ENCODE data around the gene RASEF.

DNA sequence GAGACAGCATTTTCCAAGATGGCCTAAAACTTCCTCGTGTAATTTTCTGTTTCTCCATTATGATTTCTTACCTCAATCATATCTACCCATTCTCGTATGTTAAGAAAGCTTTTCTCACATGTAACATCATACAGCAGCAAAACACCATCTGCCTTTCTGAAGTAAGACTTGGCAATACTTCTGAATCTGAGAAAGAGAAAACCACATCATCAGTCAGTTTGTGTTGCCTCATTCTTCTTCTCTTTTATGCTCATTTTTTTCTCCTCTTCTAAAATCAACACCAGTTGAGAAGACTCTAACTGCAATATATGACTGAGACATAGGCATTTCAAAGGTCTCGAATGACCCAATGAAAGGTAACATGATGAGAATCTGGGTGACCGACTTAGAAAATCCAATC, 66.0 kb downstream of the RASEF start:
- TF ChIP-seq, protein P1, sequence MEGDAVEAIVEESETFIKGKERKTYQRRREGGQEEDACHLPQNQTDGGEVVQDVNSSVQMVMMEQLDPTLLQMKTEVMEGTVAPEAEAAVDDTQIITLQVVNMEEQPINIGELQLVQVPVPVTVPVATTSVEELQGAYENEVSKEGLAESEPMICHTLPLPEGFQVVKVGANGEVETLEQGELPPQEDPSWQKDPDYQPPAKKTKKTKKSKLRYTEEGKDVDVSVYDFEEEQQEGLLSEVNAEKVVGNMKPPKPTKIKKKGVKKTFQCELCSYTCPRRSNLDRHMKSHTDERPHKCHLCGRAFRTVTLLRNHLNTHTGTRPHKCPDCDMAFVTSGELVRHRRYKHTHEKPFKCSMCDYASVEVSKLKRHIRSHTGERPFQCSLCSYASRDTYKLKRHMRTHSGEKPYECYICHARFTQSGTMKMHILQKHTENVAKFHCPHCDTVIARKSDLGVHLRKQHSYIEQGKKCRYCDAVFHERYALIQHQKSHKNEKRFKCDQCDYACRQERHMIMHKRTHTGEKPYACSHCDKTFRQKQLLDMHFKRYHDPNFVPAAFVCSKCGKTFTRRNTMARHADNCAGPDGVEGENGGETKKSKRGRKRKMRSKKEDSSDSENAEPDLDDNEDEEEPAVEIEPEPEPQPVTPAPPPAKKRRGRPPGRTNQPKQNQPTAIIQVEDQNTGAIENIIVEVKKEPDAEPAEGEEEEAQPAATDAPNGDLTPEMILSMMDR (IDR thresholded peaks at IDR 0.05) = no peak
- no peak for TF ChIP-seq EZH2 (IDR thresholded peaks at IDR 0.05; ENCODE audit: borderline replicate concordance, insufficient read depth, low read depth, low read length, poor library complexity, severe bottlenecking)
